OCI-LY1 (cell line): Measurements from ENCODE around the gene CD93.

Source experiments
- EZH2 ChIP-seq: fragments of 200-600 bp; sonication (generic), shearing (Covaris generic); IDR thresholded peaks from 2 replicates; pipeline ENCODE4 v1.8.0; 2017; ENCODE audit warnings: borderline replicate concordance, mixed run types, mild to moderate bottlenecking, antibody characterized with exemption, low read length, moderate library complexity, mixed read lengths
- TF ChIP-seq, protein P1 (sequence below): fragments of 200-600 bp; sonication (generic), shearing (Covaris generic); IDR thresholded peaks from 2 replicates; pipeline ENCODE4 v1.5.1; 2017; ENCODE audit warnings: mild to moderate bottlenecking, antibody characterized with exemption, low read length, moderate library complexity, mixed read lengths

DNA sequence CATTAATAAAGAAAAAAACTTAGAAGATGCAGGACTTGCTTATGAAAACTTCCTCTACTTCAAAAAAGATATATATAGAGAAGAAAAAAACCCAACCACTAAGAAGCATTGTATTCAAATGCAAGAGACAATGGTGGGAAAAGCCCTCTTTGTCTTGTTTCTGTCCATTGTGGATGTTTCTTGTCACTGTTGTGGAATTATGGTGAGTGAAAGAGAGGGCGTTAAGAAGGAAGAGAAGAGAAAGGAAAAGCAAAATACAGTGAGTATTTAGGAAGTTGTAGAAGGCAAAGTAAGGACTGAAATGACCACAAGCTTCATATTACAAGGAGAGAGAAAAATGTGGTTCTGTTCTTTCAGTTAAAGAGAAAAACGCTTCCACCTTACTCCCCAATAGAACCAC is 22.5 kb downstream of the CD93 start:
- TF ChIP-seq, protein P1, sequence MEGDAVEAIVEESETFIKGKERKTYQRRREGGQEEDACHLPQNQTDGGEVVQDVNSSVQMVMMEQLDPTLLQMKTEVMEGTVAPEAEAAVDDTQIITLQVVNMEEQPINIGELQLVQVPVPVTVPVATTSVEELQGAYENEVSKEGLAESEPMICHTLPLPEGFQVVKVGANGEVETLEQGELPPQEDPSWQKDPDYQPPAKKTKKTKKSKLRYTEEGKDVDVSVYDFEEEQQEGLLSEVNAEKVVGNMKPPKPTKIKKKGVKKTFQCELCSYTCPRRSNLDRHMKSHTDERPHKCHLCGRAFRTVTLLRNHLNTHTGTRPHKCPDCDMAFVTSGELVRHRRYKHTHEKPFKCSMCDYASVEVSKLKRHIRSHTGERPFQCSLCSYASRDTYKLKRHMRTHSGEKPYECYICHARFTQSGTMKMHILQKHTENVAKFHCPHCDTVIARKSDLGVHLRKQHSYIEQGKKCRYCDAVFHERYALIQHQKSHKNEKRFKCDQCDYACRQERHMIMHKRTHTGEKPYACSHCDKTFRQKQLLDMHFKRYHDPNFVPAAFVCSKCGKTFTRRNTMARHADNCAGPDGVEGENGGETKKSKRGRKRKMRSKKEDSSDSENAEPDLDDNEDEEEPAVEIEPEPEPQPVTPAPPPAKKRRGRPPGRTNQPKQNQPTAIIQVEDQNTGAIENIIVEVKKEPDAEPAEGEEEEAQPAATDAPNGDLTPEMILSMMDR: no peak
- TF ChIP-seq EZH2: no peak
